Measurements from ENCODE around the gene CLECL1. TPM values are rescaled to one million over a fixed set of nuclear protein-coding genes. Genes with fewer than 3 reads are reported as not detected.
"Not testable (repeated sequence)": the region's sequence is repeated elsewhere in the genome, so short reads cannot be mapped to it uniquely, and the experiment has no call there.

The CLECL1 gene
- total RNA-seq, 1 donor from 2014 or later: not detected

GRCh38 chr12:9741726-9742125 lies 8.8 kb upstream of the CLECL1 start:
- peaks cover 2% of the 10 kb centered on the region for H3K4me1 Mint-ChIP-seq (ENCODE audit: low read depth, unreplicated experiment)
- no peaks in the 10 kb centered on the region for H3K4me1 ChIP-seq (ENCODE audit: insufficient read depth, low read length)
- H3K4me3 ChIP-seq (ENCODE audit: insufficient read depth, low read depth, low read length): no peak overlapping the region
- H3K9me3 Mint-ChIP-seq (ENCODE audit: unreplicated experiment): no peaks in the 10 kb centered on the region
- H3K4me2 ChIP-seq (ENCODE audit: low read length): no peak overlapping the region
- no peaks in the 10 kb centered on the region for H4K20me1 ChIP-seq (ENCODE audit: insufficient read depth, low read length)
- H3K9ac ChIP-seq (ENCODE audit: low read length): no peak overlapping the region
- no peak overlapping the region for H3K27ac Mint-ChIP-seq (ENCODE audit: unreplicated experiment)
- no peak overlapping the region for H2AFZ ChIP-seq (ENCODE audit: low read depth, low read length)
- no peaks in the 10 kb centered on the region for H3K27me3 Mint-ChIP-seq (ENCODE audit: low read depth, unreplicated experiment)
- FAIRE-seq (no peak), DNase-seq (ENCODE audit: low read depth) (no peak)
- H3K79me2 ChIP-seq (ENCODE audit: insufficient read depth, low read length): no peaks in the 10 kb centered on the region
- no peaks in the 10 kb centered on the region for H3K36me3 ChIP-seq (ENCODE audit: insufficient read depth, low read length)
- no peak overlapping the region for H3K27ac ChIP-seq (ENCODE audit: low read depth, low read length)
- TF ChIP-seq EZH2 (IDR thresholded peaks at IDR 0.05; ENCODE audit: insufficient read depth, low read length): no peak
- TF ChIP-seq, protein P1, sequence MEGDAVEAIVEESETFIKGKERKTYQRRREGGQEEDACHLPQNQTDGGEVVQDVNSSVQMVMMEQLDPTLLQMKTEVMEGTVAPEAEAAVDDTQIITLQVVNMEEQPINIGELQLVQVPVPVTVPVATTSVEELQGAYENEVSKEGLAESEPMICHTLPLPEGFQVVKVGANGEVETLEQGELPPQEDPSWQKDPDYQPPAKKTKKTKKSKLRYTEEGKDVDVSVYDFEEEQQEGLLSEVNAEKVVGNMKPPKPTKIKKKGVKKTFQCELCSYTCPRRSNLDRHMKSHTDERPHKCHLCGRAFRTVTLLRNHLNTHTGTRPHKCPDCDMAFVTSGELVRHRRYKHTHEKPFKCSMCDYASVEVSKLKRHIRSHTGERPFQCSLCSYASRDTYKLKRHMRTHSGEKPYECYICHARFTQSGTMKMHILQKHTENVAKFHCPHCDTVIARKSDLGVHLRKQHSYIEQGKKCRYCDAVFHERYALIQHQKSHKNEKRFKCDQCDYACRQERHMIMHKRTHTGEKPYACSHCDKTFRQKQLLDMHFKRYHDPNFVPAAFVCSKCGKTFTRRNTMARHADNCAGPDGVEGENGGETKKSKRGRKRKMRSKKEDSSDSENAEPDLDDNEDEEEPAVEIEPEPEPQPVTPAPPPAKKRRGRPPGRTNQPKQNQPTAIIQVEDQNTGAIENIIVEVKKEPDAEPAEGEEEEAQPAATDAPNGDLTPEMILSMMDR (IDR thresholded peaks at IDR 0.05; ENCODE audit: insufficient read depth, low read depth, low read length): no peak
- H3K9me3 ChIP-seq (ENCODE audit: insufficient read depth, low read depth, low read length): no peaks in the 10 kb centered on the region
- H3K36me3 Mint-ChIP-seq (ENCODE audit: low read depth, unreplicated experiment): no peaks in the 10 kb centered on the region
- no peak overlapping the region for H3K4me3 Mint-ChIP-seq (ENCODE audit: unreplicated experiment)
- H3K27me3 ChIP-seq (ENCODE audit: insufficient read depth, low read length): peaks cover 2% of the 10 kb centered on the region

DNA sequence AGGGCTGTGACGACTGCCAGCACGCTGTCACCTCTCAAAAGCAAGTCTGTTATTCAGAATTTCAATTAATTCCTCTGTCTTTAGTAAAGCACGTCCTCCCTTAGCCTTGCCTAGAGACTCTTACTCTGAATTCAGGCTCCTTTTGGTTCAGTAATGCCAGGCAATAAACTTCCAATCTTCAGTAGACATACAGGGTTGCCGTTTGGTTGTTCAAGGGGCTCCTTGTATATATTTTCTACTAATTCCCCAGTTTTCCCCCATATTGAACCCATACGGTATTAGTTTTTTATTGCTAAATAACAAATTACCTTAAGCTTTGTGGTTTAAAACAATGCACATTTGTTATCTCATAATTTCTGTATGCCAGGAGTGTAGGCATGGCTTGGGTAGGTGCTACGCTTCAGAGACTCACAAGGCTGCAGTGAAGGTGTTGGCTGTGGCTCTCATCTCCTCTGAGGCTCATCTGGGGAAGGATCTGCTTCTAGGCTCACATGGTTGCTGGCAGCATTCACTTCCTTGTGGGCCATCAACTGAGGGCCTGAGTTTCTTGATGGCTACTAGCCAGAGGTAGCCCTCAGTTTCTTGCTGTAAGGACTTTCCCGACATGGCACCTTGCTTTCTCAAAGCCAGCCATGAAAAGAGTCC lies 7.3 kb upstream of the CLECL1 start:
- no peak overlapping the region for H3K27ac ChIP-seq (ENCODE audit: low read depth, low read length)
- no peak overlapping the region for H3K4me3 Mint-ChIP-seq (ENCODE audit: unreplicated experiment)
- FAIRE-seq: no peak
- H3K36me3 Mint-ChIP-seq (ENCODE audit: low read depth, unreplicated experiment): no peaks in the 10 kb centered on the region
- TF ChIP-seq, protein P1 (IDR thresholded peaks at IDR 0.05; ENCODE audit: insufficient read depth, low read depth, low read length): no peak
- no peak for TF ChIP-seq EZH2 (IDR thresholded peaks at IDR 0.05; ENCODE audit: insufficient read depth, low read length)
- H2AFZ ChIP-seq (ENCODE audit: low read depth, low read length): no peak overlapping the region
- H4K20me1 ChIP-seq (ENCODE audit: insufficient read depth, low read length): no peaks in the 10 kb centered on the region
- no peaks in the 10 kb centered on the region for H3K27me3 Mint-ChIP-seq (ENCODE audit: low read depth, unreplicated experiment)
- no peaks in the 10 kb centered on the region for H3K9me3 ChIP-seq (ENCODE audit: insufficient read depth, low read depth, low read length)
- H3K9me3 Mint-ChIP-seq (ENCODE audit: unreplicated experiment): no peaks in the 10 kb centered on the region
- no peaks in the 10 kb centered on the region for H3K4me1 ChIP-seq (ENCODE audit: insufficient read depth, low read length)
- H3K36me3 ChIP-seq (ENCODE audit: insufficient read depth, low read length): no peaks in the 10 kb centered on the region
- H3K4me1 Mint-ChIP-seq (ENCODE audit: low read depth, unreplicated experiment): peaks cover 2% of the 10 kb centered on the region
- no peaks in the 10 kb centered on the region for H3K79me2 ChIP-seq (ENCODE audit: insufficient read depth, low read length)
- no peak for DNase-seq (ENCODE audit: low read depth)
- no peak overlapping the region for H3K4me3 ChIP-seq (ENCODE audit: insufficient read depth, low read depth, low read length)
- H3K4me2 ChIP-seq (ENCODE audit: low read length): peak overlapping the region; percentile 46
- peaks cover 2% of the 10 kb centered on the region for H3K27me3 ChIP-seq (ENCODE audit: insufficient read depth, low read length)
- H3K27ac Mint-ChIP-seq (ENCODE audit: unreplicated experiment): no peak overlapping the region
- H3K9ac ChIP-seq (ENCODE audit: low read length): no peak overlapping the region

- not testable (repeated sequence) for FAIRE-seq; DNase-seq (ENCODE audit: low read depth); H3K4me3 Mint-ChIP-seq (ENCODE audit: unreplicated experiment); H3K4me1 ChIP-seq (ENCODE audit: insufficient read depth, low read length); H4K20me1 ChIP-seq (ENCODE audit: insufficient read depth, low read length); H3K9me3 Mint-ChIP-seq (ENCODE audit: unreplicated experiment); H2AFZ ChIP-seq (ENCODE audit: low read depth, low read length); H3K27me3 ChIP-seq (ENCODE audit: insufficient read depth, low read length); H3K79me2 ChIP-seq (ENCODE audit: insufficient read depth, low read length); H3K36me3 Mint-ChIP-seq (ENCODE audit: low read depth, unreplicated experiment); H3K9me3 ChIP-seq (ENCODE audit: insufficient read depth, low read depth, low read length); H3K36me3 ChIP-seq (ENCODE audit: insufficient read depth, low read length); H3K4me3 ChIP-seq (ENCODE audit: insufficient read depth, low read depth, low read length); H3K27ac ChIP-seq (ENCODE audit: low read depth, low read length); H3K27me3 Mint-ChIP-seq (ENCODE audit: low read depth, unreplicated experiment); H3K27ac Mint-ChIP-seq (ENCODE audit: unreplicated experiment); H3K9ac ChIP-seq (ENCODE audit: low read length); H3K4me1 Mint-ChIP-seq (ENCODE audit: low read depth, unreplicated experiment)
- H3K4me2 ChIP-seq (ENCODE audit: low read length): peak overlapping the region; percentile 46
These were observed 6.7 kb upstream of the CLECL1 start for GRCh38 chr12:9739404-9740105.

- not testable (repeated sequence) for H3K27ac Mint-ChIP-seq (ENCODE audit: unreplicated experiment); H3K9ac ChIP-seq (ENCODE audit: low read length); H3K27me3 ChIP-seq (ENCODE audit: insufficient read depth, low read length); H3K9me3 Mint-ChIP-seq (ENCODE audit: unreplicated experiment); H3K27me3 Mint-ChIP-seq (ENCODE audit: low read depth, unreplicated experiment); DNase-seq (ENCODE audit: low read depth); H3K36me3 Mint-ChIP-seq (ENCODE audit: low read depth, unreplicated experiment); H3K4me1 ChIP-seq (ENCODE audit: insufficient read depth, low read length); H3K4me3 ChIP-seq (ENCODE audit: insufficient read depth, low read depth, low read length); H3K4me2 ChIP-seq (ENCODE audit: low read length); H3K9me3 ChIP-seq (ENCODE audit: insufficient read depth, low read depth, low read length); H2AFZ ChIP-seq (ENCODE audit: low read depth, low read length); H3K79me2 ChIP-seq (ENCODE audit: insufficient read depth, low read length); H3K4me3 Mint-ChIP-seq (ENCODE audit: unreplicated experiment); FAIRE-seq; H3K36me3 ChIP-seq (ENCODE audit: insufficient read depth, low read length); H3K4me1 Mint-ChIP-seq (ENCODE audit: low read depth, unreplicated experiment); H3K27ac ChIP-seq (ENCODE audit: low read depth, low read length); H4K20me1 ChIP-seq (ENCODE audit: insufficient read depth, low read length)
These were observed 6.0 kb upstream of the CLECL1 start for GRCh38 chr12:9738905-9739304.

Measured in astrocyte (in vitro differentiated cells and primary cell).